Activated naive CD8-positive, alpha-beta T cell (primary cell): ENCODE data around the gene SYTL2.
A peak's percentile ranks its signal among the peaks of the same experiment; 100 is the strongest.

Experiments
- H3K27ac Mint-ChIP-seq: one replicate; pipeline ENCODE4 v1.8.0; 2021; ENCODE audit warnings: mixed read lengths
- H3K27me3 Mint-ChIP-seq: one replicate; pipeline ENCODE4 v1.8.0; 2021; ENCODE audit warnings: mixed read lengths
- H3K36me3 Mint-ChIP-seq: one replicate; pipeline ENCODE4 v1.8.0; 2021; ENCODE audit warnings: mixed read lengths
- H3K4me1 Mint-ChIP-seq: one replicate; pipeline ENCODE4 v1.8.0; 2021; ENCODE audit warnings: low read depth, mixed read lengths
- H3K4me3 Mint-ChIP-seq: one replicate; pipeline ENCODE4 v1.8.0; 2021; ENCODE audit warnings: mild to moderate bottlenecking, mixed read lengths
- H3K9me3 Mint-ChIP-seq: one replicate; pipeline ENCODE4 v1.8.0; 2021; ENCODE audit warnings: low read depth, mixed read lengths

Gene SYTL2

GRCh38 chr11:85768473-85769146, 42.3 kb downstream of the SYTL2 start:
- Mint-ChIP-seq H3K36me3 (peaks cover 13% of the 10 kb centered on the region), H3K27ac (no peak overlapping the region), H3K9me3 (peaks cover 6% of the 10 kb centered on the region), H3K27me3 (no peaks in the 10 kb centered on the region), H3K4me1 (peaks cover 46% of the 10 kb centered on the region), H3K4me3 (no peak overlapping the region)

- Mint-ChIP-seq H3K4me1 (peaks cover 45% of the 10 kb centered on the region), H3K27ac (no peak overlapping the region), H3K36me3 (peaks cover 17% of the 10 kb centered on the region), H3K9me3 (peaks cover 6% of the 10 kb centered on the region), H3K27me3 (no peaks in the 10 kb centered on the region), H3K4me3 (no peak overlapping the region)
Measured at GRCh38 chr11:85767246-85767945, 43.5 kb downstream of the SYTL2 start.

- Mint-ChIP-seq H3K4me1 (peaks cover 50% of the 10 kb centered on the region), H3K4me3 (no peak overlapping the region), H3K27ac (no peak overlapping the region), H3K27me3 (no peaks in the 10 kb centered on the region), H3K36me3 (peaks cover 17% of the 10 kb centered on the region), H3K9me3 (peaks cover 6% of the 10 kb centered on the region)
Measured at GRCh38 chr11:85766721-85767161, 44.2 kb downstream of the SYTL2 start.

GRCh38 chr11:85764796-85765195, 46.1 kb downstream of the SYTL2 start:
- Mint-ChIP-seq H3K9me3 (no peaks in the 10 kb centered on the region), H3K27ac (no peak overlapping the region), H3K36me3 (peaks cover 11% of the 10 kb centered on the region), H3K4me1 (peaks cover 50% of the 10 kb centered on the region), H3K4me3 (no peak overlapping the region), H3K27me3 (no peaks in the 10 kb centered on the region)

- Mint-ChIP-seq H3K27me3 (no peaks in the 10 kb centered on the region), H3K27ac (no peak overlapping the region), H3K4me1 (peaks cover 55% of the 10 kb centered on the region), H3K4me3 (no peak overlapping the region), H3K36me3 (peaks cover 10% of the 10 kb centered on the region), H3K9me3 (no peaks in the 10 kb centered on the region)
Measured at GRCh38 chr11:85762226-85762625, 48.7 kb downstream of the SYTL2 start.

- Mint-ChIP-seq H3K36me3 (peaks cover 10% of the 10 kb centered on the region), H3K4me1 (peaks cover 63% of the 10 kb centered on the region), H3K4me3 (no peak overlapping the region), H3K27me3 (no peaks in the 10 kb centered on the region), H3K27ac (no peak overlapping the region), H3K9me3 (no peaks in the 10 kb centered on the region)
Measured at GRCh38 chr11:85759915-85760314, 51.0 kb downstream of the SYTL2 start.

- no peaks in the 10 kb centered on the region for H3K9me3 Mint-ChIP-seq
- no peaks in the 10 kb centered on the region for H3K27me3 Mint-ChIP-seq
- no peak overlapping the region for H3K27ac Mint-ChIP-seq
- peaks cover 10% of the 10 kb centered on the region for H3K36me3 Mint-ChIP-seq
- no peak overlapping the region for H3K4me3 Mint-ChIP-seq
- peaks cover 74% of the 10 kb centered on the region for H3K4me1 Mint-ChIP-seq
Measured at GRCh38 chr11:85758480-85759039, 52.4 kb downstream of the SYTL2 start.

GRCh38 chr11:85758026-85758425, 52.9 kb downstream of the SYTL2 start:
- no peak overlapping the region for H3K27ac Mint-ChIP-seq
- H3K9me3 Mint-ChIP-seq = no peaks in the 10 kb centered on the region
- peaks cover 79% of the 10 kb centered on the region for H3K4me1 Mint-ChIP-seq
- H3K4me3 Mint-ChIP-seq = no peak overlapping the region
- H3K36me3 Mint-ChIP-seq = peaks cover 10% of the 10 kb centered on the region
- H3K27me3 Mint-ChIP-seq = no peaks in the 10 kb centered on the region

- H3K4me3 Mint-ChIP-seq = peak overlapping the region; percentile 30
- H3K4me1 Mint-ChIP-seq = peaks cover 81% of the 10 kb centered on the region
- peak overlapping the region; percentile 4 for H3K27ac Mint-ChIP-seq
- H3K36me3 Mint-ChIP-seq = peaks cover 8% of the 10 kb centered on the region
- H3K9me3 Mint-ChIP-seq = no peaks in the 10 kb centered on the region
- no peaks in the 10 kb centered on the region for H3K27me3 Mint-ChIP-seq
Measured at GRCh38 chr11:85756401-85757200, 54.3 kb downstream of the SYTL2 start.

GRCh38 chr11:85755701-85756100, 55.2 kb downstream of the SYTL2 start:
- H3K27ac Mint-ChIP-seq = peak overlapping the region; percentile 24
- peak overlapping the region; percentile 30 for H3K4me3 Mint-ChIP-seq
- no peaks in the 10 kb centered on the region for H3K9me3 Mint-ChIP-seq
- peaks cover 10% of the 10 kb centered on the region for H3K36me3 Mint-ChIP-seq
- no peaks in the 10 kb centered on the region for H3K27me3 Mint-ChIP-seq
- peaks cover 90% of the 10 kb centered on the region for H3K4me1 Mint-ChIP-seq

GRCh38 chr11:85755285-85755684, 55.7 kb downstream of the SYTL2 start:
- Mint-ChIP-seq H3K27me3 (no peaks in the 10 kb centered on the region), H3K9me3 (no peaks in the 10 kb centered on the region), H3K36me3 (peaks cover 10% of the 10 kb centered on the region), H3K27ac (peak overlapping the region; percentile 24), H3K4me1 (peaks cover 91% of the 10 kb centered on the region), H3K4me3 (peak overlapping the region; percentile 4)

GRCh38 chr11:85752890-85753581, 57.9 kb downstream of the SYTL2 start:
- peak overlapping the region; percentile 91 for H3K27ac Mint-ChIP-seq
- H3K36me3 Mint-ChIP-seq = peaks cover 14% of the 10 kb centered on the region
- H3K4me3 Mint-ChIP-seq = peak overlapping the region; percentile 73
- no peaks in the 10 kb centered on the region for H3K27me3 Mint-ChIP-seq
- no peaks in the 10 kb centered on the region for H3K9me3 Mint-ChIP-seq
- H3K4me1 Mint-ChIP-seq = peaks cover 94% of the 10 kb centered on the region

GRCh38 chr11:85752201-85752889, 58.6 kb downstream of the SYTL2 start:
- Mint-ChIP-seq H3K4me3 (peak overlapping the region; percentile 73), H3K27ac (peak overlapping the region; percentile 91), H3K27me3 (no peaks in the 10 kb centered on the region), H3K36me3 (peaks cover 12% of the 10 kb centered on the region), H3K9me3 (no peaks in the 10 kb centered on the region), H3K4me1 (peaks cover 93% of the 10 kb centered on the region)

GRCh38 chr11:85751724-85752123, 59.2 kb downstream of the SYTL2 start:
- Mint-ChIP-seq H3K27me3 (no peaks in the 10 kb centered on the region), H3K27ac (peak overlapping the region; percentile 91), H3K4me3 (peak overlapping the region; percentile 73), H3K4me1 (peaks cover 93% of the 10 kb centered on the region), H3K36me3 (peaks cover 12% of the 10 kb centered on the region), H3K9me3 (no peaks in the 10 kb centered on the region)
